Measurements from ENCODE around the gene GABRB1.

GABRB1 gene
- total RNA-seq = 0 to 1.1 (median 0) reads per million in 17 experiments

DNA sequence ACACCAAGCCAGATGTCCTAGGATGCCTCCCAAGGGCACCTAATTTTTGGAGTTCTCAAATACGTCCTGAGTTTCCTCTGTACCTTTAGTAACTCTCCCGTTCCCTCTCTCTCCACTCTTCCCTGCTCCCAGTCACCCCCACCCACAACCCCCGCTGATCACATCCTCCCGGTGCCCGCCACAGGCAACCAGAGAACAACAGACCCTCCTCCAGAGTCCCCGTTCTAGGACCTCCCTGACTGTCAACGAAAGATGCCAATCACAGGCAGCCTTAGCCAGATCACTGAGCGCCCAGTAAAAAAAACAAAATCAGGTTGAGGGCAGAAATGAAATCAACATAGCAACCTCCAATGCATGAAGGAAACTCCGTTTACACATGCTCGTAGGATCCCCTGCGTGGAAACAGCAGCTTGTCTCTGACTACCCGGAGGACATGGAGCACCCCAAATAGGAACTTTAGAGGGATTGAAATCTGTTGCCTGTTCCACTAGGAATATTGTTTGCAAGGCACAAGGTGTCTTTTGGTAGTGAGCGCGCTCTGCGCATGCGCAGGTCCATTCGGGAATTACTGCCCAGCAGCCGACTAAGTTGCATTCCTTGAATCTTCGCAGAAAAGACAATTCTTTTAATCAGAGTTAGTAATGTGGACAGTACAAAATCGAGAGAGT is at the start of gene GABRB1:
Gene GABRB1 (plus strand): TSS at position 557 of the 668 bp plus-strand sequence.
- DNase-seq = peak; percentile 3 to 27 (median 15)

DNA sequence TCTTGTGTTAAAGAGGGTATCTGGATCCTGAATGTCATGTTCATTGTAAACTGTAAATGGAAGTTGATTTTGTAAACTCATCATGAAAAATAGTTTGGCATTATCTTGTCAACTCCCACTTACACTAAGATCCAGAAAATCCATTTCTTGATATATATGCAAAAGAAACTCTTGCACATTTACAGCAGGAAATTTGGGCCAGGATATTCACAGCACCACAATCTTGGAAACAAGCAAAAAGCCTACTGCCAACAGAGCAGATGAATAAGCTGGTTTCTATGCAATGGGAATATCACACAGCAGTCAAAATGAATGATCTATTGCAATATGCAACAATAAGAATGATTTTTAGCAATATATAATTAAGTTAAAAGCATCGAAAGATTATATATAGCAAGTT is 46.6 kb upstream of the GABRB1 start:
- DNase-seq = no peak

DNA sequence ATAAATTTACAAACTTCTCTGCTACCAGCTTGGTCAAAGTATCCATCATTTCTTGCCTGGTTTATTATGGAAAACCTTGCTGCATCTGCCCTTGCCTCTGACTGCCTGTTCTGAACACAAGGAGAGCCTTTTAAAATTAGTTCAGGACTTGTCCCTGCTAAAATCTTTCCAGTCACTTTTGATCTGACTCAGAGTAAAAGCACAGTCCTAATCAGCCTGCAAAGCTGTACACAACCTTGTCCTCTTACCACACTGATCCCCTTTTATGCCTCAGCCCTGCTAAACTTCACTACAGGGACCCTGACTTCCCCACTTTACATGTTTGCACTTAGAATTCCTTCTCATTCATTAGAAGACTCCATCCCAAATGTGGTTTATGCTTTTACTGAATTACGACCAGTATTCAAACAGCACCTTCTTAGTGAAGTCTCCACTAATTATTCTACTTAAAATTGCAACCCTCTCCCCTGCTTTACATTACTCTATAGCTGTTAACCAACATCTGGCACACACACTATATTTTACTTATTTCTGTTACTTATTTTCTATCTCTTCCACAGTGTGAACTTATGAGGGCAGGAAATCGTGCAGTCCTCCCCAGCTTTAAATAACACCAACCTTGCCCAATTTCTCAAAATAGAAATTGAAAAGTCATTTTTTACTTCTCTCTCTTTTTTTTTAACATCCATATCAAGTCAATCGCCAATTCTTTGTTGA is 44.3 kb upstream of the GABRB1 start:
- DNase-seq = no peak

DNA sequence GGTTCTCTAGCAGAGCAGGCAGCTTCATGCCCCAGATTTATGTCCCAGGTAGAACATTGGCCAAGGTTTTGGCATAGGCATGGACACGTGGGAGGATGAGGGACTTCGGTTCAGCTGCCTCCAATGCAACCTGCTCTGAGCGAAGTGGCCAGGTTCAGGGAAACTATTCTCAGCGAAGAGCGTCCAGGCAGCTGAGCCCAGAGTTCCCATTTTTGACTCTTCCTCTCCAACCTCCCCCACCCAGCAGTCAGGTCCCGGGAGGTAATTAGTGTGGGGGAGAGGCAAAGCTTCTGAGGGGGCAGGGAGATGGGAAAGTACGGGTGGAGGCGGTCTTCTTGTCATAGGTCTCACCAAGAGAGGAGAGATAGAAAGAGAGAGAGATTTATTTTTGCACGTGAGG is 39.0 kb upstream of the GABRB1 start:
- DNase-seq = no peak

DNA sequence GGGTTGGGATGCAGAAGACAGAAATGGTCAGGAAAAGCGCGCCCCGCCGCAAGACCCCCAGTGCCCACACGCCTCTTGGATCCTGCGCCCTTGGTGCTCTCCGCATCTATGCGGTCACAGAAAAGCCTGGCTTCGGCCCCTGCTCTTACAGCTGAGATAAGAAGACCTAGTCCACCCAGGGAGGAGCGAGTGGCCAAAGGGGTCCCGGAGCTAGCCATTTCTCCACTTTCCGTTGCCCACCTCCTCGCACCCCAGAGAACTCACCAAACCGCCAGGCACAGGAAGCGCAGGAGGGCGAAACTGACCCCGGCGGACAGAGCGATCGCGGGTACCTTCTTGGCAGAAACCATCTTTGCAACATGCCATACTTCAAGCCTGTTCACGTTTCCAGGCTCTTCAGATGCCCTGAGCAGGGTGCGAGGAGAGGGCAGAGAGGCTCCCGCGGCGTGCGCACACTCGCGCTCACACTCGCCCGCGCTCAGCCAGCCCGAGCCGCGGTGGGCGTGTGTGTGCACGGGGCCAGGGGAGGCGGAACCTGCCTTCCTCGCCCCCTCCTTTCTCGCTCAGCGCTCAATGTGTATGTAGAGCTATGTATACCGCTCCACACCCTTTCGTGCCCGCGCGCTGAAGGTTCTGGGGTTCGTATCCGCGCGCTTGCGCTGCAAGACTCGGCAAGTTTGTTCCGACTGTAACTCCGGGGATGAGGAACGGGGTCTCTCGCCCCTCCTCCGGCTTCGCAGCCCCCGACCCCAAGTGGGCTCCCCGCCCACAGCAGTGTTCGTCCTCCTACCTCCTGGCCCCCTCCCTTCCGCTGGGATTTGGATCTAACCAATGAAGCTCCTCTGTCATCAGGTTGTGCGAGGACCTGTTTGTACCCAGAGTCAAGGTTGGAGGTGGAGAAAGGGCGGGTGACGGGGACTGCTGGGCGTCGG is 38.0 kb upstream of the GABRB1 start, which contains the start of gene GABRA4:
Gene GABRA4 (minus strand): TSS at position 507 of the 932 bp plus-strand sequence. CDS start 157 bp downstream, at position 350.
- DNase-seq = peak in 1 of 4 experiments; percentile 34

DNA sequence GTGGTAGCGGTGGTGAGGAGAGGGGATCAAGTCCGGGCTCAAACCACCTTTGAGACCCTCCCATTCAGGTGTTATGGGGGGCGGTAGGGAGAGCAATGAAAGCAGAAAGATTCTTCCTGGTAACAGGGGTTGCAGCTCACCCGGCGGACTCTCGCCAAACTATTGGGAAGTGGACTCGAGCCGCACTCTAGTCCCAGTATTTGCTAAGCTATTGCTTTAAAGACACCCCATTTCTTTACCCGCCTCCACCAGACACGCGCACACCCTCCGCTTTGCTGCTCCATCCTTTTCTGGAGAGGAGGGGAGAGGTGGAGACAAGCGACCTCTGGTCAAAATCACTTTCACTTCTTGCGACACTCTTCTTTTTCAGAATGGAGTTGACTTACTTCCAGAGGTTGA is 37.4 kb upstream of the GABRB1 start:
- peak in 1 of 4 experiments; percentile 12 for DNase-seq

DNA sequence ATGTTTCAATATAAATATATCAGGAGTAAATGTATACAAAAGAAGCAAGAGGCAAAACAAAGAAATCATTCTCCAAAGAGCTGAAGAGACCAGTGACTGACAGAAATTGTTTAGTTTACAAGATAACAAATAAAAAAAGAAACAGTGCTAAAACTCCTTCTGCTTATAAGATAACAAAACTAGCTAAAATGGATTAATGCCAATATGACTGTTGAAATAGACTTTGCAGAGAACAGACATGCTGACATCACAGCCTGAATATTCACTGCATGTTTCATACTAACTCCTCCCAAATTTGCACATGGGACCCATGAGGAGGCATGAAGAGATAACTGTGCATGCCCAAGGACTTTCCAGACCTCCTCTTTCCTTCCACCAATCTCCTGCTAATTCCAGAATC is 31.8 kb upstream of the GABRB1 start:
- no peak for DNase-seq

DNA sequence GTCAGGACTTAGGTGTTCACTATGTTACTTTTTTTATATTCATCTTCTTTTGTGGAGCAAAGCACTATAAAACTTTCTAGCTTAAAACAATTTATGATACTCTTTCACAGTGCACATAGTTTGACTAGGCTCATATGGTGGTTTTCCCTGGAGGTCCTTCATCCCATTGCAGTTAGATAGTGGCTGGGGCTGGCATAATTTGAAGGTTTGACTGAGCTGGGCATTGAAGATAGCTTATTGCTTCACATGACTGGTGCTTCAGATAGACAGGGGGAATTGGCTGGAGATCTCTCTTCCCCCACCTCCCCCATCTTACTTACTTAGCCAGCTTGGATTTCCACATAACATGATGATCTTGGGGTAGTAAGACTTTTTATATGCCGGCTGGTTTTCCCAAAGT is 31.0 kb upstream of the GABRB1 start:
- no peak for DNase-seq

DNA sequence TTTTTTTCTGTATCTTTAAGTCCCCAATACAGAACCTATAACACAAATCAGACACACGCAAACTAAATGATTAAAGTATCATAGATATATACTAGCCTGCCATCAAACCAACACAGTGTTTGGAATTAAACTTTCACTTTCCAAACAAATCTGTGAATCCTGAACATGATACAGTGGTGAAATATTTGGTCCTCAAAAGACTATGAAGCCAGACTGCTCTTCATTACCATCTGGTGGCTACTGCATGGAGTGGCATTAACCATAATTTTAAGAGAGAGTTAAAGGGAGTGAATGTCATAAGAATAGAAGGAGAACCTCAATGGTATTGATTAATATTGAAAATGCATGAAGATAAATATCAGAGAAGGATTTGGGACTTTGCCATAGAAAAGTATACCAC is 28.8 kb upstream of the GABRB1 start:
- peak in 1 of 4 experiments; percentile 11 for DNase-seq

DNA sequence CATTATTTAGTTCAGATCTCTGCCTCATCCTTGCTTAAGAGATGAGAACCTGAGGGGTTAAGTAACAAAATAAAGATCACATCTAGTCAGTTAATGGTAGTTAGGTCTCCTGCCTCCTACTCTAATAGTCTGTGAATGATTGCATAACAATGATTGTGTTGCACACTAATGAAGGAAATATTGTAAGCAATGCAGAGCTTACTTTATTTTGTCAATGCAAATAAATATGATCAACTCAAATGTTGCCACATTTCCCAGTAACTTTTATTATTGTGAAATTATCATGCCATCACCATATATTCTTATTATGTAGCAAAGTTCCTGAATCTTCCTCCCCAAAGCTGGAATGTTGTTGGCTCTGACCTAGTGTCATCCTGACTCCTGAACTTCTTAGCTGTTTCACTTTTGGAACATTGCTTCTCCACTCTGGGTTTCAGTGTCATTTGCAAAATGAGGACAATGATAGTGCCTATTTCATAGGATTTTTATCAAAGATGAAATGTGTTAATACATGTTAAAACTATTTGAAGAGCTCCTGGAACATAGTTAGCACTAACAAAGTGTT is 20.9 kb upstream of the GABRB1 start:
- no peak for DNase-seq

DNA sequence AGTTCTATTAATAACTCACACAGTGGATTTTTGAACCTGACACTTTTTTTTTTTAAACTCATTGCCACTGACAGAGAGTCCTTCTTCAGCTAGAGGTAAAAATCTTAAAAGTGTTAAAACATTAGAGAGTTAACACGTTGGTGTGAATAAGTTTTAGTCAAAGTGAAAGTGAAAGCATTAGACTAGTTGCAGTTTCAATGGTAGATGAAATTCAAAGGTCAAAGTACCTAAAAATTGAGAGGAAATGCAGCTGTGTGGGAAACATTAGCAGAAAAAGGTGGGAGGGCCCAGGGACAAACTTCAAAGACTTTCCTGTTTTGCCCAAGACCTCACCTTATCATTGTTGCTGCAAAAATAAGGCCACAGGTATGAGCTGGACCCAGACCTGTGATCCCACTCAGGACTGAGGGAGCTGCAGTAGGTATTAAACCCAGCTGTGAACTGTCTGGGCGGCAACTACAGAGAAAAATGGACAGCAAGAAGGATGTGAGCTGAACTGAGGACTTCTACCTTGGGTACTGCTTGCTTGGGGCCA is 20.4 kb upstream of the GABRB1 start:
- DNase-seq = no peak

DNA sequence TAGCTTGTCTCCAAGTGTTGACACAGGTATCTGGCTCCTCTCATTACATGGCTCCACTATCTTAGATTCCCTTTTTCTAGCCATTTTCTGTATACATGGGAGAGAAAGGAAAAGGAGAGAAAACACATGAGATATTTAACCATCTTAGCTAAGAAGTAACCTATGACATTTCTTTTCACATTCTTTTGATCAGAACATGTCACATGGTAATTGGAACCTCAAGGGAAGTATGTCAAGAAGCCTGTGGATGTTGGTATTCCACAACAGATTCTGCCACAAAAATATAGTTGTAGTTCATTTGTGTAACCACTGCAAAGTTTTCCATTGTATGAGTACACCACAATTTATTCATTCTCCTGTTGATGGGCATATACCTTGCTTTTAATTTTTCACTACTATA is 18.7 kb upstream of the GABRB1 start:
- no peak for DNase-seq

DNA sequence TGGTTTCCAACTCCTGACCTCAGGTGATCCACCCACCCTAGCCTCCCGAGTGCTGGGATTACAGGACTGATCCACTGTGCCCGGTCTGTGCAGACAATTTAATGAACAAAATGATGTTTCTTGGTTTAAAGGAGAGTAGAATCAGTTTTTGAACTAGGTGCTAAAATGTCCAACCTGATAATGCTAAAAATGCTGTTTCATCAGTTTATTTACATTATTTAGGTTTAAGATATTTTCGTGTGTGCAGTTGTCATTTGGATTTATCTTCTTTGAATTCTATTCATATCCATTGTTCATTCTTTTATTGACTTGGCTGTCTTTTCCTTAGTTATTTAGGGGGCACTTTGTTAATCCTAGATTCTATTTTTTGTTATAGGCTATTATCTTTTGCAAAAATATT is 18.0 kb upstream of the GABRB1 start:
- DNase-seq = no peak

DNA sequence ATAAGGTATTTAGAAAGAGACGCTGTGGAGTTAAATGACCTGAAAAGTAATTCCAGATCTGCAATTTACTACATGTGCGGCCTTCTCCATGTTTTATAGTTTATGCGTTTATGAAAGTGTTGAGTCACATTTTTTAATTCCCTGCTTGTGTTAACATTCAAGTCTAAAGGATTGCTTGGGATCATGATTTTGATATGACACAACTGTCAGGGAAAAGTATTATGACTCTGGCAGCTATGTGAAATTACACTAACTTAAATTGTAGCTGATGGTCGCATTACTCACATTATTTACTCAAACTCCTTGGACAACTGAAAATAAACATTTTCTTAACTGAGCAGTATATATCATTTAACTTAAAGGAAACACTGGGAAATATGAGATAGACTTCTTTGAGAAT is 14.3 kb upstream of the GABRB1 start:
- no peak for DNase-seq

DNA sequence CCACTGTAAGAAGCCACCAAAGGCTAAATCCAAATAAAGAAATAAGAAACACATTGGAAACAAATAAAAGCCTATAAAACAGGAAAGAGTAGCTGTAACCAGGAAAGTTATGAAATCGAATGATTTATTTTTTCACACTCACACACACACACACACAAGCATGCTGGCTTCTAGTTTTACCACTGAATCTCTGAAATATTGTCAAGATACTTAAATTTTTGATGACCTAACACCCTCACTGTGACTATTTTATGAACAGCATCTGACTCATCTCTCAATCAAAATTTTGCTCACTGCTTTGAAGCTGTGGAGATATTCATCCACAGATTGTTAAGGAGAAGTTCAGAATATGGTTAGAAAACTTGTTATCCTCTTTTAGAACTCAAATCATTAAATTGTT is 13.9 kb upstream of the GABRB1 start:
- peak in 1 of 4 experiments; percentile 8 for DNase-seq

DNA sequence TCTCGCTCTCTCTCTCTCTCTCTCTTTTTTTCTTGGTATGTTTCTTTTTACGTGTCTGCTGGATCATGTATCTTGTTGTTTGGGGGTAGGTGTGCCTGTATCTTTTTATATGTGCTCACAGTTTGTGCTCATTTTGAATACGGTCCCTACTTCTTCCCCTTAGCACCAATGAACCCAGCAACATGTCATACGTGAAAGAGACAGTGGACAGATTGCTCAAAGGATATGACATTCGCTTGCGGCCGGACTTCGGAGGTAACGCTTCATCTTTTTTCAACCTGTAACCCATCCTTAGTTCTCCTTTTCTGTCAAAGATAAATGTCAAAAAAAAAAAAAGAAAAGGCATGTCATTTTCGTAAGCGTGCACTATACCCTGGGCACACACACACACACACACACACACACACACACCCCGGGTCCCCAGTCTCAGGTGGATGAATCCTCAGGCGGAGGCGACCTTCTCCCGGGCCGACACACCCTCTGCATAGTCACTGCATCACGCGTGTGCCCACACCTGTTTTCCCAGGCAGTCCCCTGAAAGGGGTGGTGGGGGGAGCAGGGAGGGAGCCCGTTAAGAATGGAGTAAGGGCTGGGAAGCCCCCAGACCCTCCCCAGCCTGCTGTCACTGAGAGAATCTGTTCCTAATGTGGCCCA is 511 bp downstream of the GABRB1 start:
- DNase-seq = no peak

DNA sequence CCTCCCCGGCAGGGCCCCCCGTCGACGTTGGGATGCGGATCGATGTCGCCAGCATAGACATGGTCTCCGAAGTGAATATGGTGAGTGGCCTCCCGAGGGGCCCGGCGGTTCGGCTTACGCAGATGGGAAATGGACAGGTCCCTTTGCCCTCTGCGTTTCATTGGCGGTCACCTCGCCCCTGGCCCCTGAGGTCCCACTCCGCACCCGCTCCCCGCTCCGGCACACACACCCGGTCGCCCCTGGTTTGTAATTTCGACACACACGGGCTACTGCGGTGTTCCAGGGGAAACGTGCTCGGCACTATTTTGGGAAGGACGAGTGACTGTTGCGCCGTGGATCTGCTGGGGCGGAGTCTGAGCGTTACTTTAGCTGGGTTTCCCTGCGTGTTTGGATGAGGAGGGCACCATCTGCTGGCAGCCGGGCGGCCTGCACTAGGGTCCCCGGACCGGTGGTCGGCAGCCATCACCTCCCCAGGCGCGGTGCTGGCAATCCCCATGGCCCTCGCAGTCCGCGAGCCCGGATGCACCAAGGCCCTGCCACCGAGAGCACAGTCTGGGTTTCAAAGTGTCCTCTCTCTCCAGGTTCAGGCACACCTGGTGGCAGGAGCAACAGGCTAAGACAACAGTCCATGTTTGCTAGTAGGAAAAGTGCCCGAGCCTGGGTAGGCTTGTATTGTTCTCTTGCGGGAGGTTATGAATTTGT is 1.2 kb downstream of the GABRB1 start:
- peak; percentile 15 to 57 (median 34) for DNase-seq

DNA sequence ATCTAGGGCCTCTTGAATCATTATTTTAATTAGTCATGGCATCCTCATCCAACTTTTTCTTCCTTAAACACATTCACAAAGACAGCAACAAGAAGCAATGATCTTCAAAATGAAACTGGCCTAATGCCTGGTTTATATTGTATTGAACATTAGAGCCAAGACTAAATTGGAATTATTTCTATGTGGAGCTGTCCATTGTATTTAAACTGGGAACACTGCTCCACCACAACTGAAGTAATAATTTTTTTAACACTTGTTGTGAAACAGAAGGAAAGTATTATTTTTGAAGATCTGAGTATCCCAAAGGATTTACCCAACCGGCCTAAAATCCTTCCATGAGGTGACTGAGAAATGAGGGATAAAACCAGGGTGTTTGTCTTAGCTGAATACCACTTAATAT is 6.9 kb downstream of the GABRB1 start:
- no peak for DNase-seq

DNA sequence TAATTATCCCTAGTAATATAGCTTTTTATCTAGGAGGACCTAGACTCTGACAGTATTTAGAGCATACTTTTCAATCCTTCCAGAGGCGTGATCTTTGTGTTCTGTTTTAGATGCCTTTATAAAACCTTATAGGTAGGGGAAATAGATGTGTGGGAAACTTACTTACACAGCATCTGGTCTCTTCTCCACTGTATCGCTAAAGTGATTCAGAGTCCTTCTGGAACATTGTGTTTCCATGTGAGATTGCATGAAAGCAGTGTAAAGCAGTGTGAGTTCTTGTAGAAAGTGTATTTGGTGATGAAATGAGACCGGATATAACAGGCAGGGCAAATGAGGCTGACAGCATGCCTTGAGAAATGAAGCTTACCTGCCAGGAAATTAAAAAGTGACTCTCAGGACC is 9.5 kb downstream of the GABRB1 start:
- DNase-seq = no peak

DNA sequence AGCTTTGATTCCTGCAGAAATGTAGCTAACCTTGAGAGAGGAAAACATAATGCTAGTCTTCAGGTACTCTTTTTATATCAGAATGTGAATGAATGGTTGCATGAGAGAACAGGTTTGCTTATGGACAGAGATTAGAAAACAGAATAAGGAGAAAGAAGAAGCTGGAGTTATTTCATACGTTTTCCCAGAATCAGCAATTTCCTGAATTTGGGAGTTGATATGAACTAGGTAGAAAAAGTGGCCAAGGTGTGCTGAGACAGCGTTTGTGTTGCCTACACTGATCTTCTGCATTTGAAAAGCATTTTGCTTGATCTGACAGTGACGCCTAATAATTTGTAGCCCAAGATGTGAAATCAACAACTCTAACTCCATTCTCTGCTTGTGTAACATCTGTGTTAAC is 12.5 kb downstream of the GABRB1 start:
- no peak for DNase-seq

DNA sequence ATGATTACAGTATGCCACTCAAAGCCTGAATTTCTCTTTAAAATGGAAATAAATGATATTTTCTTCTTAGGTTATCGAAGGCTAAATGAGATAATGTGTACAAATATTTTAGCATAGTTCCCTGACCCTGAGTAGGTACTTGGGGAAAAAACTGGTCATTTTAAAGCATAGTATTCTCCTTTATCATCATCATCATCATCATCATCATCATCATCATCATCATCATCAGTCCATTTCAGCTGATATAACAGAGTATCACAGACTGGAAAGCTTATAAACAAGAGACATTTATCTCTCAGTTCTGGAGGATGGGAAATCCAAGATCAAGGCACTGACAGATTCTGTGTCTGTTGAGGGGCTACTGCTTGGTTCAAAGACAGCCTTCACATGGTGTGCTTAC is 13.9 kb downstream of the GABRB1 start:
- DNase-seq = no peak
